GM12878 (cell line): ENCODE measurements around the gene NLRP6. TPM values are rescaled to one million over a fixed set of nuclear protein-coding genes. Genes with fewer than 3 reads are reported as not detected.
"Not testable (repeated sequence)": the region's sequence is repeated elsewhere in the genome, so short reads cannot be mapped to it uniquely, and the experiment has no call there.

ENCODE experiments used
- ATAC-seq: fragments of 200-7000 bp; cut with Tn5 transposase; 3 replicates; pipeline ENCODE4 v1.9.1; 2020; ENCODE audit warnings: mild to moderate bottlenecking, moderate library complexity
- BruUV-seq: library from RNA; stranded (reverse); fragments of 400-500 nt; replicated peaks from 2 replicates; lab custom pipeline; 2021; lab: Mats Ljungman, UMichigan
- CTCF ChIA-PET: fragments of 300-600 bp; sonication (Branson Sonifier 250); formaldehyde crosslinking; extraction: SDS; loops from one replicate; lab custom pipeline; 2021; ENCODE audit warnings: inconsistent platforms; lab: Yijun Ruan, JAX
- POLR2A ChIA-PET: fragments of 350-600 bp; formaldehyde crosslinking; extraction: SDS; loops from one replicate; lab custom pipeline; 2021; ENCODE audit warnings: inconsistent platforms; lab: Charles Lee
- RAD21 ChIA-PET: fragments of 300-600 bp; sonication (Branson Sonifier 250); formaldehyde crosslinking; loops from one replicate; lab custom pipeline; 2023; ENCODE audit warnings: antibody characterized with exemption; ENCODE audit not compliant: unreplicated experiment; lab: Charles Lee
- SMC1A ChIA-PET: fragments of 300-600 bp; sonication (Branson Sonifier 250); formaldehyde crosslinking; loops from one replicate; lab custom pipeline; 2023; ENCODE audit not compliant: unreplicated experiment, uncharacterized antibody; lab: Charles Lee
- DNase-seq: peaks from one replicate; pipeline ENCODE4 v3.0.0-alpha.2; 2011; ENCODE audit warnings: low read depth, low spot score
- FAIRE-seq: peaks from 3 replicates; lab custom pipeline; 2011; peaks lifted over from hg19 to GRCh38; lab: Jason Lieb, UNC
- H2AFZ ChIP-seq: 2 replicates; pipeline ENCODE4 v1.6.0; 2011; ENCODE audit warnings: low read depth, low read length, control low read depth; ENCODE audit not compliant: control insufficient read depth
- H3K27ac ChIP-seq: 2 replicates; pipeline ENCODE4 v1.5.1; 2011; ENCODE audit warnings: control low read depth; ENCODE audit not compliant: control insufficient read depth, insufficient read depth
- H3K27me3 ChIP-seq, 2 experiments: replicated peaks in 1 of 2; 2 replicates each; pipeline versions ENCODE4 v1.6.0 to v1.6.1; 2011; ENCODE audit warnings: low read length in 1 of 2; ENCODE audit not compliant: control insufficient read depth in 2 of 2, insufficient read depth in 2 of 2
- H3K36me3 ChIP-seq, 2 experiments: 2 replicates each; pipeline ENCODE4 v1.5.1; 2011; ENCODE audit warnings: low read length in 1 of 2; ENCODE audit not compliant: control insufficient read depth in 2 of 2, insufficient read depth in 2 of 2
- H3K4me1 ChIP-seq: 2 replicates; pipeline ENCODE4 v1.6.1; 2011; ENCODE audit warnings: mild to moderate bottlenecking, low read length, moderate library complexity, mixed read lengths; ENCODE audit not compliant: control insufficient read depth, insufficient read depth
- H3K4me2 ChIP-seq: 2 replicates; pipeline ENCODE4 v1.6.0; 2011; ENCODE audit warnings: control low read depth; ENCODE audit not compliant: control insufficient read depth, insufficient read depth
- H3K4me3 ChIP-seq: fragments of 200-600 bp; sonication (generic); 2 replicates; pipeline ENCODE4 v1.5.1; 2016
- H3K79me2 ChIP-seq: 2 replicates; pipeline ENCODE4 v1.6.0; 2011; ENCODE audit warnings: low read length; ENCODE audit not compliant: control insufficient read depth, insufficient read depth
- H3K9ac ChIP-seq: 2 replicates; pipeline ENCODE4 v1.8.0; 2011; ENCODE audit warnings: low read length, control low read depth, mixed read lengths; ENCODE audit not compliant: control insufficient read depth, insufficient read depth
- H3K9me3 ChIP-seq: replicated peaks from 3 replicates; pipeline ENCODE4 v1.5.1; 2011; ENCODE audit warnings: mild to moderate bottlenecking, low read length; ENCODE audit not compliant: control insufficient read depth, insufficient read depth
- H4K20me1 ChIP-seq: 2 replicates; pipeline ENCODE4 v1.6.0; 2011; ENCODE audit not compliant: control insufficient read depth, insufficient read depth
- BHLHE40 ChIP-seq, 2 experiments: fragments of 450-650 bp in 1 of 2; IDR thresholded peaks; 2 replicates each; pipeline ENCODE4 v1.6.1; 2011 to 2017; ENCODE audit warnings: low read depth in 2 of 2, borderline replicate concordance in 1 of 2, improper control_type of control experiment in 1 of 2, low read length in 1 of 2, mild to moderate bottlenecking in 1 of 2
- MLLT1 ChIP-seq: fragments of 450-650 bp; IDR thresholded peaks from 2 replicates; pipeline ENCODE4 v1.6.1; 2016; ENCODE audit warnings: mild to moderate bottlenecking
- NR2F1 ChIP-seq: fragments of 450-650 bp; conservative IDR thresholded peaks from 2 replicates; pipeline ENCODE4 v1.6.1; 2017; ENCODE audit warnings: mild to moderate bottlenecking
- ZNF687 ChIP-seq: fragments of 450-650 bp; IDR thresholded peaks from 2 replicates; pipeline ENCODE4 v1.6.1; 2017; ENCODE audit warnings: mild to moderate bottlenecking, moderate library complexity
- WGBS: methylation state at CpG from one replicate; pipeline ENCODE4 v1.1.6; 2016; ENCODE audit warnings: low lambda C conversion rate; ENCODE audit not compliant: insufficient replicate concordance, insufficient coverage; ENCODE audit errors: missing lambda C conversion rate; 5-methylcytosine and 5-hydroxymethylcytosine counted together
- in situ Hi-C: fragments of 300-500 bp; cut with MboI; formaldehyde crosslinking; loops from 9 replicates; pipeline ENCODE4 v1.14.3; 2018; ENCODE audit warnings: mixed read lengths
- intact Hi-C: fragments of 100-400 bp; cut with micrococcal nuclease; formaldehyde crosslinking; loops from one replicate; pipeline ENCODE4 v1.14.2; 2022; ENCODE audit not compliant: unreplicated experiment
- polyA plus RNA-seq, 11 experiments: library from polyadenylated mRNA; depleted of rRNA in 4 of 11; unstranded in 6 of 11; stranded (reverse) in 5 of 11; fragments of >200 nt; fragmentation: Nextera tagmentation in 4 of 11; fragmentation: Illumina TruSeq in 1 of 11; extraction: Ambion mirVana in 4 of 11; extraction: Trizol in 1 of 11; gene quantifications; 1 replicate in 1 of 11; 2 replicates in 10 of 11; pipeline versions ENCODE4 v1.2.1 to v1.2.3, GENCODE V29; 2011 to 2016; ENCODE audit warnings: inconsistent platforms in 2 of 11, missing spikeins in 2 of 11, low read depth in 1 of 11
- total RNA-seq, 4 experiments: library from RNA; depleted of rRNA in 3 of 4; stranded (reverse); fragments of >200 nt in 3 of 4; fragmentation: Illumina TruSeq in 1 of 4; extraction: Trizol in 1 of 4; gene quantifications; 2 replicates each; pipeline versions ENCODE4 v1.2.1 to v1.2.3, GENCODE V29; 2013 to 2021

Gene NLRP6
- total and polyA plus RNA-seq, 10 of the 15 experiments (the other 5 are each of a cell fraction or from before 2014, with no cell fraction given) = 0.03 to 0.11 TPM; not detected in 8

GRCh38 chr11:308740-309665 lies 30.8 kb downstream of the NLRP6 start:
- DNase-seq, in situ Hi-C loops, H3K9me3 ChIP-seq, FAIRE-seq, H3K27me3 ChIP-seq, H2AFZ ChIP-seq, H4K20me1 ChIP-seq, H3K36me3 ChIP-seq: not testable (repeated sequence)
- 61% methylated on average over 24 of the region's 24 CpGs for WGBS
- H3K9ac ChIP-seq = peak overlapping the region; percentile 84
- TSS peak; percentile 96 for BruUV-seq
- POLR2A ChIA-PET = interaction anchor here (0.8 to 2.1 kb wide), 10 partner anchors 8 to 196 kb away, joined by 3 to 20 read pairs (median 5); no protein-coding TSS in a partner anchor
- SMC1A ChIA-PET = interaction anchor here (0.6 to 2.0 kb wide), 10 partner anchors 9 to 140 kb away, joined by 3 to 14 read pairs (median 4); no protein-coding TSS in a partner anchor
- intact Hi-C loops = loop anchor here (2.0 to 10.0 kb wide), 3 partner anchors 102 to 210 kb away; partner anchors contain the start of genes ANO9, BET1L and RIC8A
- peak; percentile 47; the same call in 1 of the 2 replicates for TF ChIP-seq ZNF687
- peak in 1 of 2 experiments; percentile 13; a peak in 1 of 4 replicates for TF ChIP-seq BHLHE40 (IDR thresholded peaks at IDR 0.05; ENCODE audit: borderline replicate concordance in 1 of 2, low read depth in 2 of 2, low read length in 1 of 2)
- TF ChIP-seq MLLT1 = peak; percentile 18; the same call in 1 of the 2 replicates
- 0 out of 2 replicates have a peak, but pooled peaks have one; percentile 34 for TF ChIP-seq NR2F1
- peaks cover 47% of the 10 kb centered on the region for H3K79me2 ChIP-seq
- peak overlapping the region; percentile 85 for H3K4me3 ChIP-seq
- H3K27ac ChIP-seq = peak overlapping the region; percentile 86
- CTCF ChIA-PET = interaction anchor here (0.6 to 2.1 kb wide), 9 partner anchors 8 to 74 kb away, joined by 3 to 17 read pairs (median 4); partner anchors contain the start of gene PSMD13
- peak; percentile 8 for ATAC-seq
- peaks cover 15% of the 10 kb centered on the region for H3K4me1 ChIP-seq
- peak overlapping the region; percentile 71 for H3K4me2 ChIP-seq
- RAD21 ChIA-PET = interaction anchor here (1.1 to 1.9 kb wide), 4 partner anchors 18 to 58 kb away, joined by 3 to 16 read pairs (median 8); no protein-coding TSS in a partner anchor
